ENCODE data around the gene GATAD2B.

The GATAD2B gene

GRCh38 chr1:153872331-153872730 is 50.4 kb downstream of the GATAD2B start:
- Histone ChIP-seq H3K4me3 (ENCODE audit: insufficient read depth, low read depth, low read length) (no peak overlapping the region), H3K27me3 (ENCODE audit: control insufficient read depth, insufficient read depth, low read length, poor library complexity, severe bottlenecking) (no peaks in the 10 kb centered on the region)
- 97 to 100% methylated on average over 1 to 3 of the region's 3 CpGs for WGBS, 2 experiments

GRCh38 chr1:153869486-153869885 is 53.3 kb downstream of the GATAD2B start:
- Histone ChIP-seq H3K4me3 (ENCODE audit: insufficient read depth, low read depth, low read length) (no peak overlapping the region), H3K27ac (ENCODE audit: insufficient read depth, low read depth, low read length, poor library complexity, severe bottlenecking) (no peak overlapping the region), H3K4me1 (ENCODE audit: control insufficient read depth, insufficient read depth, low read length) (no peaks in the 10 kb centered on the region), H3K9me3 (ENCODE audit: control insufficient read depth, low read length) (no peaks in the 10 kb centered on the region), H3K27me3 (ENCODE audit: control insufficient read depth, insufficient read depth, low read length, poor library complexity, severe bottlenecking) (no peaks in the 10 kb centered on the region), H3K36me3 (ENCODE audit: control insufficient read depth, insufficient read depth, low read length) (peaks cover 4% of the 10 kb centered on the region)
- WGBS, 2 experiments, result 97 to 98% methylated on average over 3 of the region's 3 CpGs

More at GRCh38 chr1:153872331-153872730, 50.4 kb downstream of the GATAD2B start:
- Histone ChIP-seq H3K9me3 (ENCODE audit: control insufficient read depth, low read length) (no peaks in the 10 kb centered on the region), H3K36me3 (ENCODE audit: control insufficient read depth, insufficient read depth, low read length) (peaks cover 4% of the 10 kb centered on the region), H3K4me1 (ENCODE audit: control insufficient read depth, insufficient read depth, low read length) (no peaks in the 10 kb centered on the region), H3K27ac (ENCODE audit: insufficient read depth, low read depth, low read length, poor library complexity, severe bottlenecking) (no peak overlapping the region)

GRCh38 chr1:153866045-153866850 is 56.5 kb downstream of the GATAD2B start:
- no peaks in the 10 kb centered on the region for H3K9me3 ChIP-seq (ENCODE audit: control insufficient read depth, low read length)
- H3K4me3 ChIP-seq (ENCODE audit: insufficient read depth, low read depth, low read length), result no peak overlapping the region
- no peaks in the 10 kb centered on the region for H3K27me3 ChIP-seq (ENCODE audit: control insufficient read depth, insufficient read depth, low read length, poor library complexity, severe bottlenecking)
- no peak overlapping the region for H3K27ac ChIP-seq (ENCODE audit: insufficient read depth, low read depth, low read length, poor library complexity, severe bottlenecking)
- no peaks in the 10 kb centered on the region for H3K4me1 ChIP-seq (ENCODE audit: control insufficient read depth, insufficient read depth, low read length)
- H3K36me3 ChIP-seq (ENCODE audit: control insufficient read depth, insufficient read depth, low read length), result peaks cover 4% of the 10 kb centered on the region
- 94% methylated on average over 6 of the region's 6 CpGs for WGBS, 2 experiments

- no peaks in the 10 kb centered on the region for H3K27me3 ChIP-seq (ENCODE audit: control insufficient read depth, insufficient read depth, low read length, poor library complexity, severe bottlenecking)
- no peak overlapping the region for H3K4me3 ChIP-seq (ENCODE audit: insufficient read depth, low read depth, low read length)
- H3K27ac ChIP-seq (ENCODE audit: insufficient read depth, low read depth, low read length, poor library complexity, severe bottlenecking), result no peak overlapping the region
- WGBS, 2 experiments, result 90 to 96% methylated on average over 3 of the region's 3 CpGs
- H3K4me1 ChIP-seq (ENCODE audit: control insufficient read depth, insufficient read depth, low read length), result no peaks in the 10 kb centered on the region
- H3K36me3 ChIP-seq (ENCODE audit: control insufficient read depth, insufficient read depth, low read length), result peaks cover 3% of the 10 kb centered on the region
- H3K9me3 ChIP-seq (ENCODE audit: control insufficient read depth, low read length), result no peaks in the 10 kb centered on the region
Observed at GRCh38 chr1:153860285-153860684, 62.5 kb downstream of the GATAD2B start.

- Histone ChIP-seq H3K27me3 (ENCODE audit: control insufficient read depth, insufficient read depth, low read length, poor library complexity, severe bottlenecking) (no peaks in the 10 kb centered on the region), H3K4me1 (ENCODE audit: control insufficient read depth, insufficient read depth, low read length) (no peaks in the 10 kb centered on the region), H3K9me3 (ENCODE audit: control insufficient read depth, low read length) (no peaks in the 10 kb centered on the region), H3K36me3 (ENCODE audit: control insufficient read depth, insufficient read depth, low read length) (peaks cover 3% of the 10 kb centered on the region), H3K4me3 (ENCODE audit: insufficient read depth, low read depth, low read length) (no peak overlapping the region), H3K27ac (ENCODE audit: insufficient read depth, low read depth, low read length, poor library complexity, severe bottlenecking) (no peak overlapping the region)
- WGBS, 2 experiments, result 98 to 100% methylated on average over 2 of the region's 2 CpGs
Observed at GRCh38 chr1:153857505-153857904, 65.3 kb downstream of the GATAD2B start.

GRCh38 chr1:153856763-153857162 is 66.0 kb downstream of the GATAD2B start:
- no peak overlapping the region for H3K4me3 ChIP-seq (ENCODE audit: insufficient read depth, low read depth, low read length)
- H3K27me3 ChIP-seq (ENCODE audit: control insufficient read depth, insufficient read depth, low read length, poor library complexity, severe bottlenecking), result no peaks in the 10 kb centered on the region
- no peaks in the 10 kb centered on the region for H3K4me1 ChIP-seq (ENCODE audit: control insufficient read depth, insufficient read depth, low read length)
- no peaks in the 10 kb centered on the region for H3K9me3 ChIP-seq (ENCODE audit: control insufficient read depth, low read length)
- H3K27ac ChIP-seq (ENCODE audit: insufficient read depth, low read depth, low read length, poor library complexity, severe bottlenecking), result no peak overlapping the region
- H3K36me3 ChIP-seq (ENCODE audit: control insufficient read depth, insufficient read depth, low read length), result peaks cover 3% of the 10 kb centered on the region

GRCh38 chr1:153852170-153852569 is 70.6 kb downstream of the GATAD2B start:
- Histone ChIP-seq H3K27me3 (ENCODE audit: control insufficient read depth, insufficient read depth, low read length, poor library complexity, severe bottlenecking) (no peaks in the 10 kb centered on the region), H3K9me3 (ENCODE audit: control insufficient read depth, low read length) (no peaks in the 10 kb centered on the region), H3K4me1 (ENCODE audit: control insufficient read depth, insufficient read depth, low read length) (no peaks in the 10 kb centered on the region), H3K36me3 (ENCODE audit: control insufficient read depth, insufficient read depth, low read length) (no peaks in the 10 kb centered on the region), H3K27ac (ENCODE audit: insufficient read depth, low read depth, low read length, poor library complexity, severe bottlenecking) (no peak overlapping the region), H3K4me3 (ENCODE audit: insufficient read depth, low read depth, low read length) (no peak overlapping the region)
- 97 to 99% methylated on average over 5 of the region's 5 CpGs for WGBS, 2 experiments

GRCh38 chr1:153849487-153850185 is 73.1 kb downstream of the GATAD2B start:
- H3K9me3 ChIP-seq (ENCODE audit: control insufficient read depth, low read length), result no peaks in the 10 kb centered on the region
- 73 to 74% methylated on average over 5 of the region's 5 CpGs for WGBS, 2 experiments
- H3K36me3 ChIP-seq (ENCODE audit: control insufficient read depth, insufficient read depth, low read length), result no peaks in the 10 kb centered on the region
- no peak overlapping the region for H3K4me3 ChIP-seq (ENCODE audit: insufficient read depth, low read depth, low read length)
- H3K4me1 ChIP-seq (ENCODE audit: control insufficient read depth, insufficient read depth, low read length), result no peaks in the 10 kb centered on the region
- H3K27me3 ChIP-seq (ENCODE audit: control insufficient read depth, insufficient read depth, low read length, poor library complexity, severe bottlenecking), result no peaks in the 10 kb centered on the region
- H3K27ac ChIP-seq (ENCODE audit: insufficient read depth, low read depth, low read length, poor library complexity, severe bottlenecking), result no peak overlapping the region

GRCh38 chr1:153848805-153849204 is 74.0 kb downstream of the GATAD2B start:
- no peak overlapping the region for H3K4me3 ChIP-seq (ENCODE audit: insufficient read depth, low read depth, low read length)
- no peaks in the 10 kb centered on the region for H3K9me3 ChIP-seq (ENCODE audit: control insufficient read depth, low read length)
- no peak overlapping the region for H3K27ac ChIP-seq (ENCODE audit: insufficient read depth, low read depth, low read length, poor library complexity, severe bottlenecking)
- H3K4me1 ChIP-seq (ENCODE audit: control insufficient read depth, insufficient read depth, low read length), result no peaks in the 10 kb centered on the region
- no peaks in the 10 kb centered on the region for H3K36me3 ChIP-seq (ENCODE audit: control insufficient read depth, insufficient read depth, low read length)
- WGBS, 2 experiments, result 92 to 98% methylated on average over 4 of the region's 5 CpGs
- no peaks in the 10 kb centered on the region for H3K27me3 ChIP-seq (ENCODE audit: control insufficient read depth, insufficient read depth, low read length, poor library complexity, severe bottlenecking)

- Histone ChIP-seq H3K27ac (ENCODE audit: insufficient read depth, low read depth, low read length, poor library complexity, severe bottlenecking) (no peak overlapping the region), H3K4me3 (ENCODE audit: insufficient read depth, low read depth, low read length) (no peak overlapping the region), H3K36me3 (ENCODE audit: control insufficient read depth, insufficient read depth, low read length) (no peaks in the 10 kb centered on the region), H3K9me3 (ENCODE audit: control insufficient read depth, low read length) (no peaks in the 10 kb centered on the region), H3K4me1 (ENCODE audit: control insufficient read depth, insufficient read depth, low read length) (no peaks in the 10 kb centered on the region), H3K27me3 (ENCODE audit: control insufficient read depth, insufficient read depth, low read length, poor library complexity, severe bottlenecking) (no peaks in the 10 kb centered on the region)
- WGBS, 2 experiments, result 91 to 92% methylated on average over 3 of the region's 3 CpGs
Observed at GRCh38 chr1:153845158-153845557, 77.6 kb downstream of the GATAD2B start.
